ENCODE results near the gene RBM43. TPM values are rescaled to one million over a fixed set of nuclear protein-coding genes. Genes with fewer than 3 reads are reported as not detected.

RBM43 gene
- total RNA-seq, 4 donors from 2014 or later = 2.5 to 4.9 (median 3.9) TPM

- intact Hi-C loops (cut with DNase I; ENCODE audit: low total_unique reads) = no loop called here
- DNase-seq (ENCODE audit: low spot score in 2 of 2) = no peak
- 94 to 100% methylated on average over 1 of the region's 1 CpG for WGBS, 2 donors
- H3K4me3 ChIP-seq (ENCODE audit: low read depth, poor library complexity, severe bottlenecking) = no peak overlapping the region
- no peak for TF ChIP-seq POLR2A (IDR thresholded peaks at IDR 0.05)
- TF ChIP-seq CTCF (IDR thresholded peaks at IDR 0.05) = no peak
These were observed 9.0 kb downstream of the RBM43 start for GRCh38 chr2:151252646-151253045.

GRCh38 chr2:151251012-151251411 lies 10.7 kb downstream of the RBM43 start:
- H3K4me3 ChIP-seq (ENCODE audit: low read depth, poor library complexity, severe bottlenecking) = no peak overlapping the region
- TF ChIP-seq POLR2A (IDR thresholded peaks at IDR 0.05) (no peak), CTCF (IDR thresholded peaks at IDR 0.05) (no peak)
- no peak for DNase-seq (ENCODE audit: low spot score in 2 of 2)
- intact Hi-C loops (cut with DNase I; ENCODE audit: low total_unique reads) = no loop called here
- 81 to 85% methylated on average over 1 of the region's 1 CpG for WGBS, 2 donors

- TF ChIP-seq POLR2A (IDR thresholded peaks at IDR 0.05) = no peak
- TF ChIP-seq CTCF (IDR thresholded peaks at IDR 0.05) = no peak
- H3K4me3 ChIP-seq (ENCODE audit: low read depth, poor library complexity, severe bottlenecking) = no peak overlapping the region
- DNase-seq (ENCODE audit: low spot score in 2 of 2) = no peak
- intact Hi-C loops (cut with DNase I; ENCODE audit: low total_unique reads) = no loop called here
These were observed 14.2 kb downstream of the RBM43 start for GRCh38 chr2:151247432-151247831.

- no peak for DNase-seq (ENCODE audit: low spot score in 2 of 2)
- intact Hi-C loops (cut with DNase I; ENCODE audit: low total_unique reads) = no loop called here
- WGBS, 2 donors = 85 to 89% methylated on average over 1 of the region's 1 CpG
- no peak overlapping the region for H3K4me3 ChIP-seq (ENCODE audit: low read depth, poor library complexity, severe bottlenecking)
- TF ChIP-seq POLR2A (IDR thresholded peaks at IDR 0.05) (no peak), CTCF (IDR thresholded peaks at IDR 0.05) (no peak)
These were observed 15.5 kb downstream of the RBM43 start for GRCh38 chr2:151246152-151246551.

GRCh38 chr2:151243468-151243867 lies 18.2 kb downstream of the RBM43 start:
- no peak for DNase-seq (ENCODE audit: low spot score in 2 of 2)
- 90 to 94% methylated on average over 3 of the region's 3 CpGs for WGBS, 2 donors
- no peak for TF ChIP-seq CTCF (IDR thresholded peaks at IDR 0.05)
- TF ChIP-seq POLR2A (IDR thresholded peaks at IDR 0.05) = no peak
- intact Hi-C loops (cut with DNase I; ENCODE audit: low total_unique reads) = no loop called here
- no peak overlapping the region for H3K4me3 ChIP-seq (ENCODE audit: low read depth, poor library complexity, severe bottlenecking)

GRCh38 chr2:151241224-151241623 lies 20.4 kb downstream of the RBM43 start:
- WGBS, 2 donors = 71 to 78% methylated on average over 3 of the region's 3 CpGs
- no peak for TF ChIP-seq POLR2A (IDR thresholded peaks at IDR 0.05)
- no peak for DNase-seq (ENCODE audit: low spot score in 2 of 2)
- intact Hi-C loops (cut with DNase I; ENCODE audit: low total_unique reads) = no loop called here
- no peak overlapping the region for H3K4me3 ChIP-seq (ENCODE audit: low read depth, poor library complexity, severe bottlenecking)
